ENCODE data around the gene DMRT2.
A peak's percentile ranks its signal among the peaks of the same experiment; 100 is the strongest.

Gene DMRT2

GRCh38 chr9:1047591-1048230, 2.4 kb upstream of the DMRT2 start:
- no peak for DNase-seq

- DNase-seq: peak; percentile 44
Observed at GRCh38 chr9:1048231-1048619, 1.9 kb upstream of the DMRT2 start.

DNA sequence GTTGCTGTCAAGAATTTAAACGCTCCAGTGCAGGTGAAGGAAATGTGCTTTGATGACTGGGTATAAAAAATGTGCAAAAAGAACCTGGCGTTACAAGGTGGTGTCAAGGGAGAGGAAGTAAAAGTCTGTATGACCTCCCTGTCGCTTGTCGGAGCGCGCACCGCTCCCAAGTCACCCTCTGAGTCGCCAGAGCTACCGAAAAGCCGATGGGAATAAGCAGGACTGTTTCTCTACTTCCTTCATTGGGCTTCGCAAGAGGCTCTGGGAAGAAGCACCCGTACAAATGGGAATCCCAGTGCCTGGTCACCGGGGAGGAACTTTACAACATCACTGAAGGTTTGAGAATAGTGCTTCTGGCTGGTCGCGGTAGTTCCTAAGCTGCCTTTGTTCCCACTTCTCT, 1.3 kb upstream of the DMRT2 start:
- no peak for DNase-seq

- DNase-seq: peak; percentile 57
Observed at GRCh38 chr9:1049641-1050040, 516 bp upstream of the DMRT2 start.

DNA sequence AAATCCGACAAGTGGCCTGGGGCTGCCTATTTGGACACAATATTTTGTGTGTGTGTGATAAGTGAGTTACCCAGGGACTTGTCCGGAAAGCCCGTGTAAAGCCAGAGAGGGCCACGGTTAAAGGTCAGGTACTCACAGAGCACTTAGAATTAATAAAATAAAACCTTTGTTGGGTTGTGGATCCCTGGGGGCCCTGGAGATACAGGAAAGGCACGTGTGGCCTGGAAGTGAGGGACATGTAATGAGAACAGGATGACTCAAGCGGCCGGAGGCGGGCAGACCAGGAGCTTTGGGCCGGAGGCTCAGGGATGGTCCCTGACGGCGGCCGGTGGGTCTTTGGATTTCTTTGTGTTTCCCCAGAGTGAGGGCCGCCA, 1.0 kb downstream of the DMRT2 start:
- no peak for DNase-seq

- DNase-seq: no peak
Observed at GRCh38 chr9:1051584-1052275, 1.6 kb downstream of the DMRT2 start.

DNA sequence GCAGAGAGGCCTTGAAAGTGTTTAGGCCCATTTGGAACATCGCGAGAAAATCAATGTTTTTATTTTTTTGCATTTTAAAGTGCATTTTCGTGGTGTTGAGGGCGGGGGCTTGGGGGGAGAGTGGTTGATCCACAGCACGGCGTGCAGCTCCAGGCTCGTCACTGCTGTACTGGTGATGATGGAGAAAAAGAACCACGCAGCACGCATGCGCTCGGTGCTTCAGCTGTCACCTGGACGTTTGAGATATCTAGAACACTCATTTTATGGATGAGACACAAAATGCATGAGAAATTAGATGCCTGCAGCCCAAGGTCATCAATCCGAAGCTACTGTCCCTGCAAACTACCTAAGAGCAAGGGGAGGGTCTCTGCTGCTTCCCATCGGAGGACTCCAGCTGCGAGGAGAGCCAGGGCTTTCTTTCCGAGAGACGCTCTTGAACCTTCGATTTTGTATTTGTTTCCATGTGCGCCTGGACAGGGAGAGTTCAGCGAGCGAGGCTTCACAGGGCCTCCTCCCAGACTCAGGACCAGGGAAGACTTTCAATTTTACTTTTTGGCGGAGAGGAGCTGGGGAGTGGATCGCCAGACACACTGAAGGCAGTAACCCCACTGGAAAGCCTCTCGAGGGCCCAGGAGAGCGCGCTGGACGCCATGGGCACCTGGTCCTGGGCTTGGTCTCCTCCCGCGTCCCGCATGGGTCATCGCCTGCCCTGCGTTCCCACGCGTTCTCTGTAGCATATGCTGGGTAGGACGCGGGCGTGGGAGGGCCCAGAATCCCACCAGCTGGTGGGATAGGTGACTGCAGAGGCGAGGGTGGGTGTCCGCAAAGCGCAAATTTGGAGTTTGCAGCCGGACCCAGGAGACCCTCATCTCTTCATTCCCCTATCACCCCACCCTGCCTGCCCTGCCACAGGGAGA, 2.5 kb downstream of the DMRT2 start:
- no peak for DNase-seq

DNA sequence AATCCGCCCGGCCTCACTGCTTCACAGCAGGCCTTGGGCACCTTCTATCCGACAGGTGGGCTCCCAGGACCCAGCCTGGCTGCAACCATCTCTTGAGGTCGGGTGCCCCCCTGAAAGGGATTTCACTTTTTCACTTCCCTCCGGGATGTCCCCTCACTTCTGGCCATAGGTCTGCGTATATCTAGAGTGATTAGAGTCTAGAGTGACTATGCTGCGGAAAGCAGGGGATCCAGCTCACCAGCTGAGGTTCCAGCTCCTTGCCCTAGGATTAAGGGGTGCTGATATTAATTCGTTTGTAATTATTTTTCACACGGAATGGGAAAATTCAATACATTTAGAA, 3.1 kb downstream of the DMRT2 start:
- DNase-seq: no peak

GRCh38 chr9:1053986-1054425, 3.8 kb downstream of the DMRT2 start:
- DNase-seq: no peak

DNA sequence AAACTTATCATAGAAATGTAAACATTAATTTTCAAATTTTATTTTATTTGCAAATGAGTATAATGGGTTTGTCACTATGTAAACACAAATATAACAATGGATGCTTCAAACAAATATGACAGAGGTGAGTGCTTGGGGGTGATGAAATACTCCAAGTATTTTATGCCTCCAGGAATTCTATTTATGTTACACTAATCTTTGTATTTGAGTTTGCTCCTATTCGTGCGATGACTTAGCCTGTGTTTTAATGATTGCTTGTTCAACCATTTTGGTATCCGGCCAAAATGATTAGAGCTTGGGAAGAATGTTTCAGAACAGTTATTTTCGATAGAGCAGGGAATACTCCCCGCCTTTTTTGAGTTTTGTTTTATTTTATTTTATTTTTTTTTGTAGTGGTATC, 5.0 kb downstream of the DMRT2 start:
- peak; percentile 72 for DNase-seq

DNA sequence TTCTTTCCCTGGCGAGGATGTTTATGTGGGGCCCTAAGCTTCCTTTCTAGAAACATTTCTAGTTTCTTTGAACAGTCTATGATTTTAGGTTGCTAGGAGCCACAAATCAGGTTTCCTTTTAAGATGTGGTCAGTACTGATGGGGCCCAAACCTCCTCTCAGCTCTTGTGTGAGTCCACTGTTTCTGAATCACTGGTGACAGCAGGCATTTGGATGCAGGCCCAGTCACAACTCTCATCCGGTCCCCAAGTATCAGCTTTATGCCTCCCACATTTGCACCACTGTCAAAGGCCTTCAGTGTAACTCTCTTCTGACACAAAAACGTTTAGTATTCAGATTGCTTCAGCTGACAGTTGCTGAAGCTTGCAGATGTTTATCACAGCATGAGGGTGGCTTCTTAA, 7.8 kb downstream of the DMRT2 start:
- DNase-seq: no peak

DNA sequence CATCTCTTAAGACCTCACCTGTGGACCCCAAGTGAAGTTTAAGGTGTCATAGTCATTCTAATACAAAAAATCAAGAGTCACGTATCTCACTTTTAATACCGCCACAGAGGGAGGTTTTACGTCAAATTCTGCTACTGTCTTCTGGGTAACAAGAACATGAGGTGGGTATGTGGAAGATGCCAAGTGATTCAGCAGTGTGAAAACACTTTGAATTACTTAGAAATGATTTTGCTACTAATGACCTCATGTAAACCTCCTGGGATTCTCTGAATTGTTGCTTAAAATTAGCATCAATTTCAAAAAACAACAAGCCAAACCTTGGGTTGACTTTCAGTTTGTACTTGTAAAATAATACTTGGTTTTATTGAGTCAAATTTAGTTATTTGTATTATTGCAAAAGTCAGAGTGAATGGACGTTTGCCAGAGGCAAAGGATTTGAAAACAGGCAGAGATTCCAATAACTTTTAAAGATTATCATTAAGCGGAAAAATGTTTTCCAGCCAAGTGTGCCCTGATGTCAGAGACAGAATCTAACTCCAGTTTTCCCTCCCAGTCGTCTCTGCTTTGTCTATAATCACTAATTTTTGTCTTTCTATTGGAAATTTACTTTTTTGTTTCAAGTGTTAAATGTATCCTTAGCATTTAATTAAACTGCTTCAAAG, 8.8 kb downstream of the DMRT2 start:
- no peak for DNase-seq

DNA sequence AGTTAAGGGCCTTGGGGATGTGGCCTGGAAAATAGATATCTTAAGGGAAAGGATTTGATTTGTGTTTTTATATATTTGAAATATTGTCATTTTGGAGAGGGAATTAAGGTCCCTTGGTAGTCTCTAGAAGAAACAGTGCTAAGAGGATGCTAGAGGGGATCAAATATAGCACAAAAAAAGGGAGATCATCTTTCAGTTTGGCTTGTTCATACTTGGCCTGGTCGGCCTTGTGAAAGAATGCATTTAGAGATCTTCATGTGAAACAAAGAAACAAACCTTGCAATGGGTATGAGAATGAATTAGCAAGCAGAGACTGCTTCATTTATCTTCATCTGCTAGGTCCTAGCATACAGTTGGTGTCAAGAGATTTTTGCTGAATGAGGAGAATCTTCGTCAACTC, 15.0 kb downstream of the DMRT2 start:
- no peak for DNase-seq

DNA sequence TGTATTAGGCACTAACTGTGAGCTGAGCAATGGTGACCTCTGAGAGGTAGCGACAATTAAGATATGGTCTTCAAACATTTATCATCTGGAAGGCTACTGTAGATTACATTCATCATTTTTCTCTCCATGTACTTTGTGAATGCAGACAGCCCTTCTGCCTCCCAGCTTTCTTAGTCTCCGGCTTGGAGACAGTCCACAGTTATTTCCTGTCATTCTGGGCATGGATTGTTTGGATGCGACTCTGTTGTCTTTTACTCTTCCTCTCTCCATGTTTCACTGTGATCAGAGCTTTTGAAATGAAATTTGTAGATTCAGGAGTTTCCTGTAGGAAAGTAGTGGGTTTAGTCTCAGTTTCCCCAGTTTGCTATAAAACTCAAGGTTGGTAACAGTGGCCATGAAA, 20.5 kb downstream of the DMRT2 start:
- no peak for DNase-seq

DNA sequence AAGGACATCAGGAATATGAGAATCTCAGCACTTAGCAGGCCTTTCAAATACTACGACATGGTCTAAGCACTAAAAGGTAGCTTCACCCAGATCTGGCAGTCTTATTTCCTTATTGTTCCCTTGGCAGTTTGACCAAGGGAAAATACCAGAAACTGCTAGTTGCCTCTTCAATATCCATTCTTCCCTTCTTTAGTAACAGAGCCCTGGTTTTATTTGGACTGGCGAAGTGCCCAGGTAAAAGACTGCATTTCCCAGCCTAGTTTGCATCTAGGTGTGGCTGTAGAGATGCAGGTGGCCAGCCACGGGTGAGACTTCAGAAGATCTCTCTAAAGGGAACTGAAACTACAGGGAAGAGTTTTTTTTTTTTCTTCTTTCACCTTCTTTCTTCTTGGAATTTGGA, 21.6 kb downstream of the DMRT2 start:
- peak; percentile 80 for DNase-seq

DNA sequence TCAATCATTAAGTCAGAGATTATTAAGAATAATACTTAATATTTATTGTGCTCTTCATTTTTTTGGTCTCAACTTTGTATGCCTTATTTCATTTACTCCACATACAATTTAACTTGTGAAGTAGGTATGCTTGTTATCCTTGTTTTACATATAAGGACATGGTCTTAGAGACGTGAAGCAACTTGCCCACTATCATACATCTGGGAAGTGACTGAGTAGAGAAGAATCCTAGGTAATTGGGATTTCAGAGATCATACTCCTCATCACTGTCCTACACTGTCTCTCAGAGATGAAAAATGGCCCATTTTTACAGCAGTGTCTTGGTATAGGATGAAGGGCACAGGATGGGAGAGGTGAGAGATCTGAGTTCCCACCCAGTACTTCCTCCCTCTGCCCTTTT, 23.3 kb downstream of the DMRT2 start:
- no peak for DNase-seq

DNA sequence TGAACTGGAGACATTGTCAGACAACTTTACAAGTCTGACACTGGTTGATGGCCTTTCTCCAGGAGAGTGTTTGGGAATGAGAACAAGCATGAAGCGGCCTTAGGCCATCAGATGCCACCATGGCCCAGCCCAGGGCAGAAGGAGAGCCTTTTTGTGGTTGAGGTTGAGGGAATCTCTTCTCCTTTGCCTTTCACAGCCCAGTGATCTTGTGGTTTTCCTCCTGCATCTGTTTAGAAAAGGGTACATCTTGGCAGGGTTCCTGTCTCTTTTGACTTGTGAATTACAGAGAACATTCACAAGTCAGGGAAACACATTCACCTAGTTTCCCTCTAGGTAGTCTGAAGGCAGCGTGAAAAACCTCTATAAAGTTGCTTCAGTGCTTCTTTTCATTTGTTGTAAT, 27.5 kb downstream of the DMRT2 start:
- no peak for DNase-seq

DNA sequence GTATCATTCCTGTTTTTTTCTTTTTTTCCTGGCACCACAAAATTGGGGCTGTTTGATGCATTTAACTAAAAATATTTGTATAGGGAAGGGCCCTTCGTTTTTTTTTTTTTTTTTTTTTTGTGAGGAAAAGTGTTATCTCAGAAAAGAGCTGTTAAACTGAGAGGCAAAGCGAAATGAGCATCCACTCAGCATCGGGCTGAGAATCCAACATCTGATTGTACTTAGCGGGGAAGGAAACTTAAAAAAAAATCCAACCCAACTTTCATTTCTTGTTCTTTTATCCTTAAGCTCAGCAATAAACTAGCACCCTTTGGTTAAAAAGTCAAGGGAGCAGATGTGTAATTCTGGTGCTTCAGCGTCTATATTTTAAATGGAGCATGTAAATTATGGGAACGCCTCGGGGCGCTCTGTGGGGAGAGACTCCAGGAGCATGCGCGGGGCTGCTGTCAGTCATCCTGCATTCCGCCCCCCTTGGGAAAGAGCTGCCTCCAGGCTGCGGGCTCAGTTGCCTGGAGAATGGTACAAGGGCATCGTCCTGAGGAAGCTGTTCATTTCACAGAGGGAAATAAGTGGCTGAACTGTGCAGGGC, 33.3 kb downstream of the DMRT2 start:
- peak; percentile 30 for DNase-seq

GRCh38 chr9:1085086-1085485, 34.9 kb downstream of the DMRT2 start:
- DNase-seq: no peak

DNA sequence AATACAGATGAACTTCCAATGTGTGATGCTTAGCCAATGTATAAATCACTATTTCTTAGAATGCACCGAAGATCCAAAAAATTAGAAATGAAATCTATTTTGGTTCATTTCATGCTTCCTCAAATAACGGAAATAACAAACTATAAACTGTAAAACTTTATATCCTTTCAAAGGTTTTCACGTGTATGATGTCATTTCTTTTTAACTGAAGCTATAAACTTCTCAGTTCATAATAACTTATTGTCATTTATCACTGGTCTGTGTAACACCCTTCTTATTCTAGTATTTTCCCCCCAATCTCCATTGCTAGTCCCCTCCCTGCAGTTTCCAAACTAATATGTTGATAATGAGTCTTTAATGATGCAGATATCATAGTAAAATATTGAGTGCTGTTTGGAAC, 36.4 kb downstream of the DMRT2 start:
- DNase-seq: no peak

DNA sequence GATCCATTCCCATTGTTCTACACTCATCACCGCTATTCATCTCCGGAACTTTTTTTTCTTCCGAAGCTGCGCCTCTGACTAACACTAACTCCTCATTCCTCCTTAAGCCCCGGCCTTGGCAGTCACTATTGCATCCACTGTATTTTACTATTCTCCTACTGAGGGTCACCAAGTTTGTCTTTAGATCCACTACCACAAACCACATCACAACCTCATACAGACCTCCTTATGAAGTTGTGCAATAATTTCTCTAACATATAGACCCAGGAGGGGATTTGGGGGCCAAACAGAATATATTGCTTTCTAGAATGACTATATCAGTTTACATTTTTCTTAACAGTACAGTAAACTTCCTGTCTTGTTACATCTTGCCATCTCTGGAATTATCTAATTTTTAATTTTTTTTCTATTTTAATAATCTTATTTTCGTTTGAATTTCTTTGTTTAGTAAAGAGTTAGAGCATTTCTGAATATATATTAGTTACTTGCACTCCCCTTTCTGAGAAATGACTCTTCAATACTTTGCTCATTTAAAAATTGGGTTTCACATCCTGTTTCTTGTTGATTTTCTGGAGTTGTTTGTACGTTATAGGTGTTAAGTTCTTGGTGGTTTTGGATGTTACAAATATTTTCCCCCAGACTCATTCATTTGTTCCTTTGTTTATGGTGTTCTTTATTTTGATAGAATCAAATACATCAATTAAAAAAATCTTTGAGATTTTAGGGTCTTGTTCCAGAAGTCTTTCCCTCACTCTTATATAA, 37.1 kb downstream of the DMRT2 start:
- DNase-seq: no peak

- no peak for DNase-seq
Observed at GRCh38 chr9:1094749-1095148, 44.6 kb downstream of the DMRT2 start.
